H1 (cell line): ENCODE measurements around the gene BRPF3. TPM values are rescaled to one million over a fixed set of nuclear protein-coding genes. Genes with fewer than 3 reads are reported as not detected.

Source experiments
- CTCF ChIA-PET: fragments of 300-600 bp; sonication (Branson Sonifier 250); formaldehyde crosslinking; loops from one replicate; lab custom pipeline; 2021; ENCODE audit not compliant: partially characterized antibody; lab: Charles Lee
- POLR2A ChIA-PET: fragments of 300-600 bp; sonication (Branson Sonifier 250); formaldehyde crosslinking; loops from one replicate; lab custom pipeline; 2021; ENCODE audit warnings: inconsistent platforms; ENCODE audit not compliant: partially characterized antibody; lab: Charles Lee
- DNase-seq, 2 experiments: peaks; one replicate each; pipeline versions ENCODE4 v3.0.0 to v3.0.0-alpha.2; 2010 to 2022; ENCODE audit warnings: low spot score in 2 of 2, low read depth in 1 of 2, mixed read lengths in 1 of 2
- FAIRE-seq: peaks from 2 replicates; lab custom pipeline; 2011; peaks lifted over from hg19 to GRCh38; lab: Jason Lieb, UNC
- H2AFZ ChIP-seq: 2 replicates; pipeline ENCODE4 v1.8.1; 2012; ENCODE audit warnings: low read length, inconsistent platforms
- H2AK5ac ChIP-seq: 2 replicates; pipeline ENCODE4 v1.6.1; 2013; ENCODE audit warnings: low read depth, low read length
- H2BK120ac ChIP-seq: replicated peaks from 2 replicates; pipeline ENCODE3; 2013; ENCODE audit warnings: low read depth, low read length, inconsistent platforms
- H2BK12ac ChIP-seq: 2 replicates; pipeline ENCODE4 v1.6.1; 2013; ENCODE audit warnings: low read depth, low read length
- H2BK15ac ChIP-seq: 2 replicates; pipeline ENCODE4 v1.6.1; 2013; ENCODE audit warnings: low read length
- H2BK20ac ChIP-seq: 2 replicates; pipeline ENCODE4 v1.6.1; 2013; ENCODE audit warnings: low read length
- H2BK5ac ChIP-seq: 2 replicates; pipeline ENCODE4 v1.6.1; 2013; ENCODE audit warnings: low read depth, low read length
- H3K14ac ChIP-seq: 2 replicates; pipeline ENCODE4 v1.6.1; 2013; ENCODE audit warnings: inconsistent platforms; ENCODE audit not compliant: insufficient read length
- H3K18ac ChIP-seq: 2 replicates; pipeline ENCODE4 v1.6.1; 2013; ENCODE audit warnings: low read length; ENCODE audit errors: extremely low read depth
- H3K23ac ChIP-seq: 2 replicates; pipeline ENCODE4 v1.6.1; 2013; ENCODE audit warnings: inconsistent platforms; ENCODE audit not compliant: insufficient read length
- H3K23me2 ChIP-seq: 2 replicates; pipeline ENCODE4 v1.6.1; 2013; ENCODE audit warnings: low read depth, low read length
- H3K27ac ChIP-seq: 2 replicates; pipeline ENCODE4 v1.6.1; 2011; ENCODE audit warnings: low read depth, low read length, inconsistent platforms
- H3K27me3 ChIP-seq, 4 experiments: replicated peaks in 1 of 4; 1 replicate in 1 of 4; 2 replicates in 3 of 4; pipeline versions ENCODE4 v1.6.1 to v1.8.1; 2011 to 2013; ENCODE audit warnings: low read length in 3 of 4, mild to moderate bottlenecking in 3 of 4, inconsistent platforms in 2 of 4, mixed read lengths in 2 of 4, moderate library complexity in 1 of 4; ENCODE audit not compliant: control insufficient read depth in 3 of 4, insufficient read depth in 3 of 4; ENCODE audit errors: extremely low read depth in 1 of 4
- H3K36me3 ChIP-seq, 4 experiments: 2 replicates each; pipeline versions ENCODE4 v1.6.1 to v1.8.1; 2011 to 2013; ENCODE audit warnings: mild to moderate bottlenecking in 4 of 4, low read length in 3 of 4, moderate library complexity in 2 of 4, control low read depth in 1 of 4, inconsistent platforms in 1 of 4; ENCODE audit not compliant: insufficient read depth in 4 of 4, control insufficient read depth in 2 of 4
- H3K4ac ChIP-seq: replicated peaks from 2 replicates; pipeline ENCODE3; 2013; ENCODE audit warnings: low read length, low read depth, mixed read lengths, inconsistent platforms; ENCODE audit not compliant: insufficient read length
- H3K4me1 ChIP-seq, 4 experiments: replicated peaks in 1 of 4; 1 replicate in 1 of 4; 2 replicates in 3 of 4; pipeline versions ENCODE4 v1.6.1 to v1.8.1; 2011 to 2013; ENCODE audit warnings: low read length in 3 of 4, inconsistent platforms in 2 of 4, mixed read lengths in 1 of 4; ENCODE audit not compliant: insufficient read depth in 4 of 4, control insufficient read depth in 3 of 4
- H3K4me2 ChIP-seq, 2 experiments: 2 replicates each; pipeline versions ENCODE4 v1.6.1 to v1.8.1; 2011 to 2013; ENCODE audit warnings: low read depth in 2 of 2, low read length in 2 of 2, control low read depth in 1 of 2, inconsistent platforms in 1 of 2, mild to moderate bottlenecking in 1 of 2; ENCODE audit not compliant: insufficient read depth in 1 of 2
- H3K4me3 ChIP-seq, 4 experiments: fragments of 200-600, 300-600 bp in 1 of 4; sonication (generic), shearing (Covaris generic), sonication (Bioruptor Twin) in 1 of 4; 2 replicates each; pipeline versions ENCODE4 v1.5.1 to v1.8.1; 2011 to 2016; ENCODE audit warnings: low read length in 4 of 4, low read depth in 3 of 4, control low read depth in 2 of 4, inconsistent platforms in 2 of 4, mild to moderate bottlenecking in 2 of 4, mixed read lengths in 1 of 4, moderate library complexity in 1 of 4; ENCODE audit not compliant: insufficient read depth in 2 of 4; ENCODE audit errors: extremely low read depth in 1 of 4
- H3K56ac ChIP-seq: replicated peaks from 2 replicates; pipeline ENCODE3; 2013; ENCODE audit warnings: low read depth, mild to moderate bottlenecking, mixed read lengths, low read length, inconsistent platforms; ENCODE audit not compliant: insufficient read length
- H3K79me1 ChIP-seq: 2 replicates; pipeline ENCODE4 v1.6.1; 2013; ENCODE audit warnings: low read depth, low read length, control low read depth
- H3K79me2 ChIP-seq, 2 experiments: 2 replicates each; pipeline versions ENCODE4 v1.6.1 to v1.8.1; 2012 to 2013; ENCODE audit warnings: low read length in 2 of 2, mild to moderate bottlenecking in 2 of 2, inconsistent platforms in 1 of 2; ENCODE audit not compliant: insufficient read depth in 2 of 2, control insufficient read depth in 1 of 2
- H3K9ac ChIP-seq, 4 experiments: replicated peaks in 1 of 4; 1 replicate in 1 of 4; 2 replicates in 3 of 4; pipeline versions ENCODE4 v1.6.1 to v1.8.1; 2011 to 2013; ENCODE audit warnings: low read depth in 3 of 4, low read length in 3 of 4, control low read depth in 2 of 4, mild to moderate bottlenecking in 2 of 4, moderate library complexity in 2 of 4, inconsistent platforms in 1 of 4; ENCODE audit errors: extremely low read depth in 1 of 4
- H3K9me3 ChIP-seq, 2 experiments: 2 replicates each; pipeline versions ENCODE4 v1.6.1 to v1.8.1; 2012 to 2013; ENCODE audit warnings: mild to moderate bottlenecking in 2 of 2, moderate library complexity in 2 of 2, control low read depth in 1 of 2, inconsistent platforms in 1 of 2, low read depth in 1 of 2, low read length in 1 of 2, mixed read lengths in 1 of 2; ENCODE audit not compliant: insufficient read depth in 2 of 2
- H4K20me1 ChIP-seq, 2 experiments: replicated peaks in 1 of 2; 2 replicates each; pipeline versions ENCODE3 to v1.8.1; 2011 to 2013; ENCODE audit warnings: inconsistent platforms in 2 of 2, low read length in 2 of 2, mild to moderate bottlenecking in 1 of 2; ENCODE audit not compliant: insufficient read depth in 2 of 2, control insufficient read depth in 1 of 2
- H4K5ac ChIP-seq: 2 replicates; pipeline ENCODE4 v1.6.1; 2013; ENCODE audit warnings: low read length, low read depth, mixed read lengths, inconsistent platforms; ENCODE audit not compliant: insufficient read length
- H4K8ac ChIP-seq: 2 replicates; pipeline ENCODE4 v1.8.0; 2013; ENCODE audit warnings: mild to moderate bottlenecking, moderate library complexity, low read length, inconsistent platforms; ENCODE audit not compliant: insufficient read depth; ENCODE audit errors: extremely low read depth
- H4K91ac ChIP-seq: replicated peaks from 2 replicates; pipeline ENCODE3; 2013; ENCODE audit warnings: low read length, mixed read lengths, inconsistent platforms; ENCODE audit not compliant: insufficient read length
- BCL11A ChIP-seq, 2 experiments: IDR thresholded peaks; one replicate each; pipeline ENCODE4 v1.6.1; 2011; ENCODE audit warnings: low read depth in 2 of 2, low read length in 2 of 2, mild to moderate bottlenecking in 2 of 2
- CBX5 ChIP-seq: fragments of 300-800, 300-1000 bp; sonication (generic); IDR thresholded peaks from 2 replicates; pipeline ENCODE4 v1.7.1; 2016; ENCODE audit warnings: antibody characterized with exemption, low read length, low read depth
- CHD1 ChIP-seq: IDR thresholded peaks from 2 replicates; pipeline ENCODE4 v1.6.1; 2012; ENCODE audit warnings: low read depth, low read length, improper control_type of control experiment
- GABPA ChIP-seq: IDR thresholded peaks from 2 replicates; pipeline ENCODE4 v1.6.1; 2011; ENCODE audit warnings: mild to moderate bottlenecking, low read length, moderate library complexity, borderline replicate concordance; ENCODE audit not compliant: insufficient read depth
- POU5F1 ChIP-seq: IDR thresholded peaks from 2 replicates; pipeline ENCODE4 v1.6.1; 2011; ENCODE audit warnings: low read depth, mild to moderate bottlenecking, low read length, moderate library complexity
- SP1 ChIP-seq: IDR thresholded peaks from 2 replicates; pipeline ENCODE4 v1.6.1; 2011; ENCODE audit warnings: low read depth, low read length
- SRF ChIP-seq: IDR thresholded peaks from 2 replicates; pipeline ENCODE4 v1.6.1; 2011; ENCODE audit warnings: mild to moderate bottlenecking, low read depth, low read length, moderate library complexity
- WGBS, 2 experiments: shearing (Covaris generic) in 1 of 2; methylation state at CpG; one replicate each; pipeline versions ENCODE4 v1.1.6 to v1.1.7; 2013 to 2015; ENCODE audit warnings: low lambda C conversion rate in 2 of 2, mixed read lengths in 2 of 2, inconsistent platforms in 1 of 2, low coverage in 1 of 2, missing lambda C conversion rate in 1 of 2; ENCODE audit not compliant: insufficient replicate concordance in 2 of 2, insufficient coverage in 1 of 2, insufficient read length in 1 of 2; ENCODE audit errors: extremely low coverage in 1 of 2, missing lambda C conversion rate in 1 of 2; 5-methylcytosine and 5-hydroxymethylcytosine counted together
- polyA plus RNA-seq, 7 experiments: library from polyadenylated mRNA; depleted of rRNA in 3 of 7; stranded (reverse) in 5 of 7; unstranded in 2 of 7; fragments of >200 nt in 5 of 7; fragments of 200-250 nt in 2 of 7; gene quantifications; 1 replicate in 5 of 7; 2 replicates in 1 of 7; 4 replicates in 1 of 7; pipeline versions ENCODE4 v1.2.1 to v1.2.3, GENCODE V29; 2011 to 2013; ENCODE audit warnings: missing spikeins in 2 of 7, mixed read lengths in 2 of 7
- total RNA-seq: library from RNA; stranded (reverse); fragmentation: NEBNext Ultra II Directional; extraction: Animal tissue kit (Norgen Biotek cat#: 25700); gene quantifications from 2 replicates; pipeline ENCODE4 v1.2.1, GENCODE V29; 2021
- TF ChIP-seq, protein P1 (sequence below): IDR thresholded peaks from 2 replicates; pipeline ENCODE4 v1.6.1; 2012; ENCODE audit warnings: low read length, inconsistent platforms

BRPF3 gene
- total and polyA plus RNA-seq, 2 of the 8 experiments (the other 6 are each of a cell fraction or from before 2014, with no cell fraction given) = 26.0 to 37.5 TPM

DNA sequence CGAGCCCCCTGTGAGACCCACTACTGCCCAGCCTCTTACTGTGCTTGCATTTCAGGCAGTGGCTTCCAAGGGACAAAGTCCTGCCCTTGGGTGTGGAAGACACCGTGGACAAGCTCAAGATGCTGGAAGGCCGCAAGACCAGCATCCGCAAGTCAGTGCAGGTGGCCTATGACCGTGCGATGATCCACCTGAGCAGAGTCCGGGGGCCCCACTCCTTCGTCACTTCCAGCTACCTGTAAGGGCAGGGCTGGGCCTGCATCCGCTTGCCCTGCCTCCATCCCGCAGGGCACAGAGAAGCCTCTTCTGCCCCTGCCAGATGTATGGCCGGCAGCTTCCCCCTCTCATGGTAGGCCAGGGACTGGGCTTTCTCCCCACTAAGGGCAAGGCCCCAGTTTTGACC, 33.8 kb downstream of the BRPF3 start:
- 91% methylated on average over 11 of the region's 11 CpGs; no CpG with 5 or more reads in 1 of the 2 experiments for WGBS, 2 experiments
- Histone ChIP-seq H3K27me3 (no peaks in the 10 kb centered on the region), H3K4ac (no peak overlapping the region), H2BK12ac (no peak overlapping the region), H2BK5ac (no peak overlapping the region), H3K36me3 (peaks cover 7 to 32% (median 24%) of the 10 kb centered on the region in 4 experiments; a peak in 6 of 8 replicates), H2BK20ac (no peak overlapping the region), H3K23me2 (no peaks in the 10 kb centered on the region), H3K27ac (no peak overlapping the region), H4K91ac (no peak overlapping the region), H2BK15ac (no peak overlapping the region), H3K79me1 (no peaks in the 10 kb centered on the region), H3K18ac (no peak overlapping the region), H2BK120ac (no peak overlapping the region), H2AFZ (no peak overlapping the region), H2AK5ac (no peak overlapping the region), H3K4me3 (no peak overlapping the region), H3K9ac (no peak overlapping the region), H3K4me2 (no peak overlapping the region), H4K8ac (no peak overlapping the region), H3K4me1 (no peaks in the 10 kb centered on the region; a peak in 1 of 7 replicates), H4K20me1 (no peaks in the 10 kb centered on the region), H3K23ac (no peak overlapping the region), H3K9me3 (no peaks in the 10 kb centered on the region), H3K56ac (no peak overlapping the region), H4K5ac (no peak overlapping the region), H3K14ac (no peak overlapping the region), H3K79me2 (no peaks in the 10 kb centered on the region)
- TF ChIP-seq CBX5 (no peak), SP1 (no peak), BCL11A (IDR thresholded peaks at IDR 0.05; ENCODE audit: low read depth in 2 of 2, low read length in 2 of 2) (no peak), GABPA (no peak), POU5F1 (no peak), CHD1 (no peak), SRF (no peak)
- TF ChIP-seq, protein P1, sequence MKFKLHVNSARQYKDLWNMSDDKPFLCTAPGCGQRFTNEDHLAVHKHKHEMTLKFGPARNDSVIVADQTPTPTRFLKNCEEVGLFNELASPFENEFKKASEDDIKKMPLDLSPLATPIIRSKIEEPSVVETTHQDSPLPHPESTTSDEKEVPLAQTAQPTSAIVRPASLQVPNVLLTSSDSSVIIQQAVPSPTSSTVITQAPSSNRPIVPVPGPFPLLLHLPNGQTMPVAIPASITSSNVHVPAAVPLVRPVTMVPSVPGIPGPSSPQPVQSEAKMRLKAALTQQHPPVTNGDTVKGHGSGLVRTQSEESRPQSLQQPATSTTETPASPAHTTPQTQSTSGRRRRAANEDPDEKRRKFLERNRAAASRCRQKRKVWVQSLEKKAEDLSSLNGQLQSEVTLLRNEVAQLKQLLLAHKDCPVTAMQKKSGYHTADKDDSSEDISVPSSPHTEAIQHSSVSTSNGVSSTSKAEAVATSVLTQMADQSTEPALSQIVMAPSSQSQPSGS = no peak
- ChIA-PET CTCF (interaction anchor here (0.7 kb wide), 1 partner anchor 20 kb away, joined by 3 read pairs; no protein-coding TSS in a partner anchor), POLR2A (interaction anchor here (1.2 kb wide), 2 partner anchors 11 to 15 kb away, joined by 3 to 4 read pairs; no protein-coding TSS in a partner anchor)
- DNase-seq = no peak
- FAIRE-seq = no peak
